ENCODE results near the gene B3GNT9.
A peak's percentile ranks its signal among the peaks of the same experiment; 100 is the strongest.
"Not testable (repeated sequence)": the region's sequence is repeated elsewhere in the genome, so short reads cannot be mapped to it uniquely, and the experiment has no call there.

B3GNT9 gene

GRCh38 chr16:67141391-67141790 is 9.4 kb downstream of the B3GNT9 start:
- no peak for DNase-seq
- Histone ChIP-seq H3K36me3 (peaks cover 90 to 99% (median 93%) of the 10 kb centered on the region in 3 donors), H3K27ac (no peak overlapping the region), H3K9me3 (no peaks in the 10 kb centered on the region), H3K4me3 (no peak overlapping the region), H3K4me1 (no peaks in the 10 kb centered on the region), H3K27me3 (no peaks in the 10 kb centered on the region)
- no peak for TF ChIP-seq CTCF (IDR thresholded peaks at IDR 0.05)
- intact Hi-C loops (cut with DNase I; ENCODE audit: low total_unique reads) = no loop called here

GRCh38 chr16:67137605-67138004 is 13.2 kb downstream of the B3GNT9 start:
- intact Hi-C loops (cut with DNase I; ENCODE audit: low total_unique reads) = no loop called here
- DNase-seq = no peak
- Histone ChIP-seq H3K27me3 (no peaks in the 10 kb centered on the region), H3K36me3 (peaks cover 88 to 99% (median 95%) of the 10 kb centered on the region in 3 donors), H3K27ac (no peak overlapping the region), H3K9me3 (no peaks in the 10 kb centered on the region), H3K4me1 (no peaks in the 10 kb centered on the region), H3K4me3 (no peak overlapping the region)
- no peak for TF ChIP-seq CTCF (IDR thresholded peaks at IDR 0.05)

GRCh38 chr16:67129422-67129821 is 21.4 kb downstream of the B3GNT9 start:
- intact Hi-C loops (cut with DNase I; ENCODE audit: low total_unique reads) = no loop called here
- no peak overlapping the region for H3K4me3 ChIP-seq
- H3K36me3 ChIP-seq = peaks cover 36 to 99% (median 38%) of the 10 kb centered on the region in 3 donors
- no peak for TF ChIP-seq CTCF (IDR thresholded peaks at IDR 0.05)
- H3K4me1 ChIP-seq = no peaks in the 10 kb centered on the region
- H3K9me3 ChIP-seq = no peaks in the 10 kb centered on the region
- H3K27me3 ChIP-seq = no peaks in the 10 kb centered on the region
- no peak for DNase-seq
- no peak overlapping the region for H3K27ac ChIP-seq

GRCh38 chr16:67128887-67129286 is 21.9 kb downstream of the B3GNT9 start:
- Histone ChIP-seq H3K9me3 (no peaks in the 10 kb centered on the region), H3K36me3 (peaks cover 36 to 99% (median 38%) of the 10 kb centered on the region in 3 donors), H3K27ac (no peak overlapping the region), H3K4me3 (no peak overlapping the region), H3K4me1 (no peaks in the 10 kb centered on the region), H3K27me3 (no peaks in the 10 kb centered on the region)
- TF ChIP-seq CTCF (IDR thresholded peaks at IDR 0.05) = no peak
- intact Hi-C loops (cut with DNase I; ENCODE audit: low total_unique reads) = no loop called here
- DNase-seq = no peak

GRCh38 chr16:67128417-67128816 is 22.4 kb downstream of the B3GNT9 start:
- Histone ChIP-seq H3K9me3 (no peaks in the 10 kb centered on the region), H3K27ac (no peak overlapping the region), H3K4me1 (no peaks in the 10 kb centered on the region), H3K36me3 (peaks cover 38 to 99% (median 41%) of the 10 kb centered on the region in 3 donors), H3K27me3 (no peaks in the 10 kb centered on the region), H3K4me3 (no peak overlapping the region)
- intact Hi-C loops (cut with DNase I; ENCODE audit: low total_unique reads) = no loop called here
- TF ChIP-seq CTCF (IDR thresholded peaks at IDR 0.05) = no peak
- no peak for DNase-seq

- H3K36me3 ChIP-seq = peaks cover 48 to 83% (median 56%) of the 10 kb centered on the region in 3 donors
- intact Hi-C loops (cut with DNase I; ENCODE audit: low total_unique reads); H3K9me3 ChIP-seq; H3K27ac ChIP-seq; H3K27me3 ChIP-seq; H3K4me1 ChIP-seq; H3K4me3 ChIP-seq: not testable (repeated sequence)
- DNase-seq = peak in 1 of 2 donors; percentile 23
These were observed 28.0 kb downstream of the B3GNT9 start for GRCh38 chr16:67122799-67123198.

Measured in tibial artery (tissue), 4 donors.